Measurements from ENCODE around the gene MTMR12.

GRCh38 chr5:32342656-32343055, 29.9 kb upstream of the MTMR12 start:
- TF ChIP-seq ZNF274 (IDR thresholded peaks at IDR 0.05; ENCODE audit: low read depth, low read length): no peak
- TF ChIP-seq YY1 (IDR thresholded peaks at IDR 0.05; ENCODE audit: insufficient read depth, insufficient read length): no peak
